Heart right ventricle (tissue), 16 donors: ENCODE results near the gene SPRR2A. TPM values are rescaled to one million over a fixed set of nuclear protein-coding genes. Genes with fewer than 3 reads are reported as not detected.

Experiments
- ATAC-seq, 8 donors: fragments of 200-7000 bp; cut with Tn5 transposase; one replicate each; pipeline ENCODE4 v1.9.1; 2020; ENCODE audit warnings: mild to moderate bottlenecking in 8 of 8, moderate library complexity in 8 of 8, moderate number of reproducible peaks in 1 of 8
- DNase-seq, 2 donors: peaks; one replicate each; pipeline ENCODE4 v3.0.0-alpha.2; 2020
- H3K27ac ChIP-seq, 10 donors: fragments of 200-600 bp; sonication (generic) in 2 of 10; one replicate each; pipeline versions ENCODE4 v1.5.0 to v1.8.0; 2020 to 2022; ENCODE audit warnings: mild to moderate bottlenecking in 3 of 10
- H3K27me3 ChIP-seq, 7 donors: fragments of 200-600 bp; one replicate each; pipeline ENCODE4 v1.8.0; 2021 to 2022; ENCODE audit warnings: mild to moderate bottlenecking in 2 of 7
- H3K36me3 ChIP-seq, 9 donors: fragments of 200-600 bp; sonication (generic) in 1 of 9; one replicate each; pipeline versions ENCODE4 v1.5.0 to v1.8.0; 2020 to 2022; ENCODE audit warnings: mild to moderate bottlenecking in 2 of 9
- H3K4me1 ChIP-seq, 9 donors: fragments of 200-600 bp; sonication (generic) in 1 of 9; one replicate each; pipeline versions ENCODE4 v1.5.0 to v1.8.0; 2020 to 2022; ENCODE audit warnings: mild to moderate bottlenecking in 4 of 9
- H3K4me3 ChIP-seq, 10 donors: fragments of 200-600 bp; sonication (generic) in 2 of 10; one replicate each; pipeline versions ENCODE4 v1.5.0 to v1.8.0; 2020 to 2022; ENCODE audit warnings: mild to moderate bottlenecking in 7 of 10, moderate library complexity in 2 of 10
- H3K9me3 ChIP-seq, 11 donors: fragments of 200-600 bp in 10 of 11; sonication (generic) in 2 of 11; one replicate each; pipeline versions ENCODE4 v1.5.0 to v1.8.0; 2013 to 2022; ENCODE audit warnings: mild to moderate bottlenecking in 2 of 11, control low read depth in 1 of 11, moderate library complexity in 1 of 11
- CTCF ChIP-seq, 9 donors: fragments of 200-600 bp; sonication (generic) in 2 of 9; IDR thresholded peaks; one replicate each; pipeline versions ENCODE4 v1.5.0 to v1.8.0; 2021 to 2022; ENCODE audit warnings: antibody characterized with exemption in 9 of 9, mild to moderate bottlenecking in 5 of 9, moderate library complexity in 1 of 9
- WGBS, 2 donors: extraction: QIAGEN DNeasy Blood & Tissue Kit; methylation state at CpG; one replicate each; pipeline ENCODE4 v1.1.7; 2013; ENCODE audit warnings: inconsistent platforms in 1 of 2; 5-methylcytosine and 5-hydroxymethylcytosine counted together
- intact Hi-C, 10 donors: fragments of 100-400 bp; cut with DNase I; formaldehyde crosslinking; loops; one replicate each; pipeline versions ENCODE4 v1.11.1 to v1.14.2; 2022
- polyA plus RNA-seq, 2 donors: library from polyadenylated mRNA; stranded (reverse); fragments of 200-250 nt; gene quantifications; one replicate each; pipeline ENCODE4 v1.2.3, GENCODE V29; 2013
- total RNA-seq, 10 donors: library from RNA; stranded (reverse); fragmentation: NEBNext Ultra II Directional in 3 of 10; extraction: Animal tissue kit (Norgen Biotek cat#: 25700) in 3 of 10; gene quantifications; one replicate each; pipeline versions ENCODE4 v1.2.1 to v1.2.4, GENCODE V29; 2021 to 2023
- donor health status: Arrhythmogenic right ventricular cardiomyopathy.
- donor health status: ischemic (EF 13 %, LVEDD 7.1; RV severe dilation, severe dysfunction).
- donor health status: healthy with polysubstance abuse.
- donor health status: DM: no; HTN: yes; CAD: no.
- donor health status: DM: no; HTN: no; CAD: no.
- donor health status: ischemic (EF 25% LVEDD 6.9; RV normal size, moderate dysfunction).
- donor health status: ischemic (EF 25% LVEDD 5.7; RV mildly dilated, moderate dysfunction).
- donor health status: healthy.
- donor health status: DM: yes; HTN: yes; CAD: no.
- donor health status: Ischemic cardiomyopathy.
- donor health status: ischemic (EF 35%, LVEDD 5.7; RV mildly dilated, moderate dysfunction).
- donor health status: nonischemic (EF 11% LVEDD 7.7; RV severe dilation, severe dysfunction).
- donor health status: DM: yes; HTN: yes; CAD: no.
- donor health status: PGD.
- donor health status: ischemic (EF 29% LVEDD 5.4; RV normal size, mild dysfunction).
- donor health status: nonischemic (EF 23%, LVEDD 6.1; RV moderate dilation, normal function).

Gene SPRR2A
- total and polyA plus RNA-seq, 12 donors, result 0.35 TPM; not detected in 11

DNA sequence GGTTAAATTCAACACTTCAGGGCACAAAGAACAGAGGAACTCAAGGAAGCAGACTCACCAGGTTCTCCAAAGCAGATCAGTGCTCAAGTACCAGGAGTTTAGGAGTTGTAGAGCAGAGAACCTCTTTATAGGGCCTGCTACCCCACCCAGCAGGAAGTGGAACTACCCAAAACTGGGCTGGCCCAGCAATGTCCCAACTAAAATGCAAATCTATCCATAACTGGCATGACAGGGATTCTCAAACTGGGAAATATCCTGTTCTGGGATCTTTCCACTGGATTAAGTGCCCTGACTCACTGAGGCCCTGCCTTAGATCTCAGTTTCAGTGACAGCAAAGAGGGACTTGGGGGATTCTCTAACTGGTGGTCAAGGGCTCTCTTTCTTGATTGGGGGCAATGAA lies 37.1 kb upstream of the SPRR2A start, which contains the start of gene SPRR2E:
Gene SPRR2E (minus strand): TSS at position 101 of the 400 bp plus-strand sequence. CDS start 775 bp downstream, outside the sequence.
- ATAC-seq (no peak), DNase-seq (no peak)
- Histone ChIP-seq H3K9me3 (peaks cover 0 to 4% (median 0%) of the 10 kb centered on the region in 11 donors), H3K36me3 (no peaks in the 10 kb centered on the region), H3K27me3 (no peaks in the 10 kb centered on the region), H3K27ac (no peak within 1 kb of the TSS), H3K4me3 (no peak within 1 kb of the TSS), H3K4me1 (no peaks in the 10 kb centered on the region)
- intact Hi-C loops, result loop anchor here in 2 of 10 donors (1.0 to 2.0 kb wide), 2 partner anchors 23 to 24 kb away; partner anchors contain the start of gene SPRR2B (in 2 of the 2)
- TF ChIP-seq CTCF (IDR thresholded peaks at IDR 0.05), result no peak

- intact Hi-C loops, result no loop called here
- ATAC-seq (no peak), DNase-seq (no peak)
- Histone ChIP-seq H3K36me3 (no peaks in the 10 kb centered on the region), H3K27me3 (no peaks in the 10 kb centered on the region), H3K4me3 (no peak overlapping the region), H3K9me3 (peaks cover 0 to 9% (median 0%) of the 10 kb centered on the region in 11 donors), H3K27ac (no peak overlapping the region), H3K4me1 (no peaks in the 10 kb centered on the region)
- TF ChIP-seq CTCF (IDR thresholded peaks at IDR 0.05), result no peak
- 65 to 77% methylated on average over 1 of the region's 1 CpG for WGBS, 2 donors
Observed at GRCh38 chr1:153087652-153088051, 30.3 kb upstream of the SPRR2A start.

DNA sequence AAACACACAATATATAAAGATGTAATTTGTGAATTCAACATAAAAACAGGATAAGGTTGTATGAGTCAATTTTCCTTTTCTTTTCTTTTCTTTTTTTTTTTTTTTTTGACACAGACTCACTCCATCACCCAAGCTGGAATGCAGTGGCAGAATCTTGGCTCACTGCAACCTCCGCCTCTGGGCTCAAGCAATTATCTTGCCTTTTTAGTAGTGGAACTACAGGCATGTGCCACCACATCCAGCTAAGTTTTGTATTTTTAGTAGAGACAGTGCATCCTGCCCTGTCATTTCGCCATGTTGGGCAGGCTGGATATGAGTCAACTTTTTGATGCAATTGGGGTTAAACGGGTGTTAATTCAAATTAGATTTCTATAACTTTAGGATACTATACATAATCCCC lies 24.4 kb upstream of the SPRR2A start:
- Histone ChIP-seq H3K4me1 (no peaks in the 10 kb centered on the region), H3K36me3 (no peaks in the 10 kb centered on the region), H3K27ac (no peak overlapping the region), H3K9me3 (peaks cover 0 to 32% (median 0%) of the 10 kb centered on the region in 11 donors), H3K4me3 (no peak overlapping the region), H3K27me3 (no peaks in the 10 kb centered on the region)
- TF ChIP-seq CTCF (IDR thresholded peaks at IDR 0.05), result no peak
- intact Hi-C loops, result no loop called here
- DNase-seq (no peak), ATAC-seq (no peak)
- 69 to 70% methylated on average over 3 of the region's 3 CpGs for WGBS, 2 donors

- Histone ChIP-seq H3K27me3 (no peaks in the 10 kb centered on the region), H3K4me3 (no peak overlapping the region), H3K36me3 (no peaks in the 10 kb centered on the region), H3K4me1 (no peaks in the 10 kb centered on the region), H3K27ac (no peak overlapping the region), H3K9me3 (peaks cover 0 to under 1% (median 0%) of the 10 kb centered on the region in 11 donors)
- WGBS, 2 donors, result 69 to 75% methylated on average over 5 of the region's 5 CpGs
- intact Hi-C loops, result no loop called here
- no peak for ATAC-seq
- no peak for TF ChIP-seq CTCF (IDR thresholded peaks at IDR 0.05)
- no peak for DNase-seq
Observed at GRCh38 chr1:153072806-153073726, 15.8 kb upstream of the SPRR2A start.
